HG03095 (cell line): ENCODE measurements around the gene SOX15.
"Not testable (repeated sequence)": the region's sequence is repeated elsewhere in the genome, so short reads cannot be mapped to it uniquely, and the experiment has no call there.

ENCODE experiments used
- ATAC-seq: cut with Tn5 transposase; IDR thresholded peaks from one replicate; pipeline ENCODE4 v1.9.1; 2021; ENCODE audit warnings: moderate library complexity; ENCODE audit not compliant: unreplicated experiment

The SOX15 gene

GRCh38 chr17:7611635-7612293 lies 21.9 kb upstream of the SOX15 start:
- no peak for ATAC-seq

GRCh38 chr17:7610641-7611040 lies 20.7 kb upstream of the SOX15 start:
- ATAC-seq = no peak

GRCh38 chr17:7606280-7606679 lies 16.4 kb upstream of the SOX15 start:
- ATAC-seq = no peak

- not testable (repeated sequence) for ATAC-seq
Measured at GRCh38 chr17:7597561-7597960, 7.7 kb upstream of the SOX15 start.

GRCh38 chr17:7593296-7593695 lies 3.4 kb upstream of the SOX15 start:
- no peak for ATAC-seq

- ATAC-seq = no peak
Measured at GRCh38 chr17:7592422-7593021, 2.6 kb upstream of the SOX15 start.

- no peak for ATAC-seq
Measured at GRCh38 chr17:7591596-7591995, 1.7 kb upstream of the SOX15 start.

- ATAC-seq = no peak
Measured at GRCh38 chr17:7590743-7591142, 849 bp upstream of the SOX15 start.

GRCh38 chr17:7589204-7589868 lies 558 bp downstream of the SOX15 start:
- ATAC-seq = no peak

- ATAC-seq = no peak
Measured at GRCh38 chr17:7588553-7589203, 1.2 kb downstream of the SOX15 start.

- ATAC-seq = no peak
Measured at GRCh38 chr17:7587420-7588151, 2.3 kb downstream of the SOX15 start.

GRCh38 chr17:7586673-7587419 lies 3.0 kb downstream of the SOX15 start:
- no peak for ATAC-seq

- peak; percentile 54 for ATAC-seq
Measured at GRCh38 chr17:7583253-7584109, 6.4 kb downstream of the SOX15 start, which contains the start of gene MPDU1. TSS of gene MPDU1 (plus strand) at chr17:7583852. CDS start at chr17:7583863, 11 bp downstream.

GRCh38 chr17:7582396-7583252 lies 7.3 kb downstream of the SOX15 start:
- ATAC-seq = no peak

- no peak for ATAC-seq
Measured at GRCh38 chr17:7580604-7581575, 9.0 kb downstream of the SOX15 start.

- no peak for ATAC-seq
Measured at GRCh38 chr17:7579834-7580603, 9.9 kb downstream of the SOX15 start.
